AG04449 (cell line): ENCODE results near the gene DNAJC1.
A peak's percentile ranks its signal among the peaks of the same experiment; 100 is the strongest.

ENCODE experiments used
- CTCF ChIA-PET: fragments of 350-600 bp; formaldehyde crosslinking; extraction: SDS; loops from one replicate; lab custom pipeline; 2021; ENCODE audit warnings: antibody characterized with exemption; lab: Yijun Ruan, JAX
- POLR2A ChIA-PET: fragments of 400-600, 350-600 bp; formaldehyde crosslinking; extraction: SDS; loops from one replicate; lab custom pipeline; 2020; ENCODE audit warnings: antibody characterized with exemption, inconsistent platforms; lab: Yijun Ruan, JAX
- DNase-seq: peaks from one replicate; pipeline ENCODE4 v3.0.0-alpha.2; 2010; ENCODE audit warnings: low read depth, low spot score
- H3K4me3 ChIP-seq: 2 replicates; pipeline ENCODE4 v1.5.1; 2011; ENCODE audit warnings: low read depth, mild to moderate bottlenecking, control low read depth, low read length
- TF ChIP-seq, protein P1 (sequence below): IDR thresholded peaks from one replicate; pipeline ENCODE4 v1.5.1; 2011; ENCODE audit warnings: mild to moderate bottlenecking, moderate library complexity, low read length, control low read depth, inconsistent platforms; ENCODE audit not compliant: insufficient read depth; ENCODE audit errors: missing control alignments

DNAJC1 gene

GRCh38 chr10:21733710-21734109, 269.8 kb downstream of the DNAJC1 start:
- ChIA-PET POLR2A (no interaction called here), CTCF (interaction anchor here (0.8 to 4.3 kb wide), 7 partner anchors 34 to 455 kb away, joined by 3 to 20 read pairs (median 3); no protein-coding TSS in a partner anchor)
- TF ChIP-seq, protein P1, sequence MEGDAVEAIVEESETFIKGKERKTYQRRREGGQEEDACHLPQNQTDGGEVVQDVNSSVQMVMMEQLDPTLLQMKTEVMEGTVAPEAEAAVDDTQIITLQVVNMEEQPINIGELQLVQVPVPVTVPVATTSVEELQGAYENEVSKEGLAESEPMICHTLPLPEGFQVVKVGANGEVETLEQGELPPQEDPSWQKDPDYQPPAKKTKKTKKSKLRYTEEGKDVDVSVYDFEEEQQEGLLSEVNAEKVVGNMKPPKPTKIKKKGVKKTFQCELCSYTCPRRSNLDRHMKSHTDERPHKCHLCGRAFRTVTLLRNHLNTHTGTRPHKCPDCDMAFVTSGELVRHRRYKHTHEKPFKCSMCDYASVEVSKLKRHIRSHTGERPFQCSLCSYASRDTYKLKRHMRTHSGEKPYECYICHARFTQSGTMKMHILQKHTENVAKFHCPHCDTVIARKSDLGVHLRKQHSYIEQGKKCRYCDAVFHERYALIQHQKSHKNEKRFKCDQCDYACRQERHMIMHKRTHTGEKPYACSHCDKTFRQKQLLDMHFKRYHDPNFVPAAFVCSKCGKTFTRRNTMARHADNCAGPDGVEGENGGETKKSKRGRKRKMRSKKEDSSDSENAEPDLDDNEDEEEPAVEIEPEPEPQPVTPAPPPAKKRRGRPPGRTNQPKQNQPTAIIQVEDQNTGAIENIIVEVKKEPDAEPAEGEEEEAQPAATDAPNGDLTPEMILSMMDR: no peak
- H3K4me3 ChIP-seq: no peak overlapping the region
- DNase-seq: no peak

DNA sequence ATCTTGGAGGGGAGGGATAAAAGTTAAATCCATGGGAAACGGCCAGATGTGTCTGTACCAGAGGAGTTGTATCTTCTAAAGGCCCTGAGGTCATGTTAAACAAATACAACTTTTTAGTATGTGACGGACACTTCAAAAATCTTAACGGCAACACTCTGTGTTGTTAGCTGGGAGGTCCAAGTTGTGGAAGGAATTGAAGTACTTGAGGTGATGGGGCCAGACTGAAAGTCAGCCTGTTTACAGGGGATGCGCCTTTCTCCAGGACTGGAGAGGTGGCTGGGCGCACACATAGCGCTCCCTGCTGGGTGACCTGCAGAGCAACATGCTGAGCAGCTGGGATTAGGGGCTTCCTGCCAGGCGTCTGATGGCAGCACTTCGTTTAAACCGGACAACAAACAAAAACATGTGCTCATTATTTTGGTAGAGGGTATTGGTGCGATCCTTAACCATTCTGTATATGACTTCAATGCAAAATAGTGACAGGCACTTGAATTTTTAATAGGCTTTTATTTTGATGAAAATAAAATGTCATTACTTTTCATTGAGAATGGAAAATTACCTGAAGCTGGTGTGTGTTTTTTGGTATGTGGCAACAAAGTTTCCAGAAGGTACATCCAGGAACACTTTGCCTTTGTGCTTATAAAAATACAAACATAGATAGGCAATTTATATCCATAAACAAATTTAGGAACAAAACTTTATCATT, 271.3 kb downstream of the DNAJC1 start:
- DNase-seq: no peak
- POLR2A ChIA-PET: no interaction called here
- CTCF ChIA-PET: interaction anchor here (0.8 to 4.3 kb wide), 17 partner anchors 10 to 461 kb away, joined by 3 to 20 read pairs (median 4); no protein-coding TSS in a partner anchor

DNA sequence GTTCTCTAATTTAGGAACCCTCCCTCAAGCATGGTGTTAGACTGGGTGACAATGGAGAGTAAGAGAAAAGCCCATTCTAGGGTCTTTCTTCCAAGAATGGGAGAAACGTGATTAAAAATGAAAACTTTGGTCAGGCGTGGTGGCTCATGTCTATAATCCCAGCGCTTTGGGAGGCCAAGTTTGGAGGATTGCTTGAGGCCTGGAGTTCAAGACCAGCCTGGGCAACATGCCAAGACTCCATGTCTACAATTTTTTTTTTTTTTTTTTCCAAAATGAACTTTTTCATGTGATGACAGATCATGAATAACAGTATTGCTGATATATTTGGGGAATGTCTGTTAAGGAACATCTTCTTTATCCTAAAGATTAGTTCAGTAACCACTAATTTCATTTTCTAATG, 274.9 kb downstream of the DNAJC1 start:
- DNase-seq: no peak
- TF ChIP-seq, protein P1: no peak
- CTCF ChIA-PET: interaction anchor here (1.3 kb wide), 1 partner anchor 234 kb away, joined by 3 read pairs; no protein-coding TSS in a partner anchor
- POLR2A ChIA-PET: no interaction called here
- H3K4me3 ChIP-seq: no peak overlapping the region

More for the DNA sequence above, 271.3 kb downstream of the DNAJC1 start:
- TF ChIP-seq, protein P1: peak; percentile 84
- no peak overlapping the region for H3K4me3 ChIP-seq

DNA sequence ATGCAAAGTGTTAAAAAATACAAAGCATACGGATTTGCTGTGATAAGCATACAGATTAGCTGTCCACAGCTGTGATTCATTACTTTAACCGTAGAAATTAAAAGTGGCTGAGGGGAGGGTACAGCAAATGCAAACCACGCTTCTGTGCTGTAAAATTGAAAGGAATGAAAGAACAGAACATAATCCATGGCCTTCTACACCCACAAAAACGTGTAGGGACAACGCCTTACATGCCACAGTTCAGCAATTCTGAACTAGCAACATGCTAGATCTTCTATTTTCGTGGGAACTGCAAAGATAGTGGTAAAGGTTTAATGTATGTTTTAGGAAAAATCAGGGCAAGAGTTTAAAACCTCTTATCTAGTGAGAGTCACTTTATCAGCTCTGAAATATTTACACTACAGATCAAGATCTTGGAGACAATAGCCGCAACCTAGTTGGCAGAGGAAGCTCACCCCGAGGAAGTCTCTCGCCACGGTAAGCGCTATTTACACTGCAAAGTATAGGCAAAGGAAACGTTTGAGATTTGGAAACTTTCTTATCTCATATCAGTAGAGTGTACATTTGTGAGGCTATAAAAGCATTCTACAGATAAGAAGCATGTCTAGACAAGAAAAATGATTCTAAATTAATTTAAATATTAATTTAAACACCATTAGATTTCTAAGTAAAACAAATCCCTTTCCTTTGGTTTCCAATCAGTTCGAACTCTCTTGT, 275.9 kb downstream of the DNAJC1 start:
- H3K4me3 ChIP-seq: no peak overlapping the region

DNA sequence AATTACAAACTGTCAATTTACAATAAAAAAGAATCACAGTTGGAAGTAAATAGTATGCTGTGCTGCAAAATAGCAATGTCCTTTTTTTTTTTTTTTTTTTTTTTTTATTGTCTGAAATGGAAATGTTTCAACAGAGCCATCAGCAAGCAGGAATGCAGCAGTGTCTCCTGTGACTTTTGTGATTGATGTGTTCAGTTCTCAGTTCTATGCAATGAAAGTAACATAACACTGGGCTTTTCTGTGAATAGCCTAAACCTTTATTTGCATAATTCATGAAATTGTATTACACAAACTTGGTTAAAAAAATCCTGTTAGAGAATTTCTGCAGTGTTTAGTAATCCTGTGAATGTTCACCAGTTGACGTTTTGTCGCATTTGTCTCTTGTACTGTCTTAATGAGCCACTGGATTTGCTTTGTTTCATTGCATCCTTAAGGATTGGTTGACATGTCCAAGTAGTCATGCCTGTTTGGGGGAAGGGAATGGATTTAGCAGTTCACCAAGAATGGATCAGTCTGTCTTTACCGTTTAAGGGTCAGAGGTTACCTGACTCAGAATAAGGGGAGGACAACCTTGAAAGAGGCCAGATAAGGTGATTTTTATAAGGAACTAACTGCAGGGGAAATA, 276.8 kb downstream of the DNAJC1 start:
- ChIA-PET POLR2A (no interaction called here), CTCF (no interaction called here)
- TF ChIP-seq, protein P1: no peak
- H3K4me3 ChIP-seq: no peak overlapping the region
- no peak for DNase-seq

More for the DNA sequence above, 275.9 kb downstream of the DNAJC1 start:
- CTCF ChIA-PET: interaction anchor here (1.1 to 1.3 kb wide), 2 partner anchors 233 to 449 kb away, joined by 3 read pairs; no protein-coding TSS in a partner anchor
- no peak for DNase-seq
- POLR2A ChIA-PET: no interaction called here
- TF ChIP-seq, protein P1: no peak
